Spinal cord (tissue), 10 donors: ENCODE data around the gene MKX. TPM values are rescaled to one million over a fixed set of nuclear protein-coding genes. Genes with fewer than 3 reads are reported as not detected.

Source experiments
- DNase-seq, 6 donors: peaks; one replicate each; pipeline versions ENCODE4 v3.0.0 to v3.0.0-alpha.2; 2013 to 2015; ENCODE audit warnings: low spot score in 6 of 6, low read depth in 4 of 6
- H3K27ac ChIP-seq: one replicate; pipeline ENCODE4 v1.5.1; 2013; ENCODE audit warnings: low read depth, low read length, control low read depth
- H3K27me3 ChIP-seq: one replicate; pipeline ENCODE4 v1.6.1; 2013; ENCODE audit warnings: low read length; ENCODE audit not compliant: control insufficient read depth, insufficient read depth
- H3K36me3 ChIP-seq: one replicate; pipeline ENCODE4 v1.6.1; 2013; ENCODE audit warnings: low read length; ENCODE audit not compliant: control insufficient read depth, insufficient read depth
- H3K4me1 ChIP-seq: one replicate; pipeline ENCODE4 v1.6.1; 2013; ENCODE audit warnings: low read length; ENCODE audit not compliant: control insufficient read depth, insufficient read depth
- H3K4me3 ChIP-seq: one replicate; pipeline ENCODE4 v1.5.1; 2013; ENCODE audit warnings: low read depth, low read length, control low read depth
- H3K9me3 ChIP-seq: one replicate; pipeline ENCODE4 v1.6.1; 2013; ENCODE audit warnings: low read length; ENCODE audit not compliant: control insufficient read depth, insufficient read depth
- WGBS: methylation state at CpG from one replicate; pipeline ENCODE4 v1.1.5; 2013; ENCODE audit warnings: missing lambda C conversion rate; ENCODE audit not compliant: insufficient coverage; 5-methylcytosine and 5-hydroxymethylcytosine counted together
- long read RNA-seq, 4 donors: transcript quantifications; one replicate each; lab custom pipeline, GENCODE V29; 2026
- polyA plus RNA-seq, 2 donors: library from polyadenylated mRNA; unstranded; fragments of 120-200 nt; gene quantifications; one replicate each; pipeline ENCODE4 v1.2.1, GENCODE V29; 2013; ENCODE audit not compliant: insufficient read length in 2 of 2
- total RNA-seq, 2 donors: library from RNA; depleted of rRNA in 1 of 2; stranded (reverse); fragments of 120-200 nt in 1 of 2; fragments of >200 nt in 1 of 2; gene quantifications; one replicate each; pipeline versions ENCODE4 v1.2.3 to v1.2.4, GENCODE V29; 2013 to 2014
- donor health status: healthy.

MKX gene
- total RNA-seq (1 to 10 TPM; 2.9 to 6.6 TPM), polyA plus RNA-seq (1 to 10 TPM; 2.3 to 3.1 TPM)
- long read RNA-seq, donor 1: 0 reads
- long read RNA-seq, donor 2: 0 reads
- long read RNA-seq, donor 3: 0 reads
- long read RNA-seq, donor 4: 0 reads

- peak in 2 of 6 donors; percentile 84 to 86 for DNase-seq
- H3K4me1 ChIP-seq: peaks cover 57% of the 10 kb centered on the region
- H3K27ac ChIP-seq: no peak within 1 kb of the TSS
Measured at GRCh38 chr10:27745732-27746396, at the start of gene MKX. Gene MKX, minus strand, starts transcription at chr10:27745819. Its CDS starts 2,404 bp downstream, at chr10:27743415.

GRCh38 chr10:27794157-27794556, 48.5 kb upstream of the MKX start:
- no CpG with 5 or more reads among the region's 1 CpG for WGBS
- no peaks in the 10 kb centered on the region for H3K4me1 ChIP-seq
- DNase-seq: no peak

More at GRCh38 chr10:27745732-27746396, at the start of gene MKX:
- H3K36me3 ChIP-seq: peaks cover 6% of the 10 kb centered on the region
- peak within 1 kb of the TSS; percentile 51 for H3K4me3 ChIP-seq
- under 1% methylated on average over 69 of the region's 69 CpGs for WGBS
- H3K27me3 ChIP-seq: peaks cover 74% of the 10 kb centered on the region
- no peaks in the 10 kb centered on the region for H3K9me3 ChIP-seq

GRCh38 chr10:27792216-27792615, 46.6 kb upstream of the MKX start:
- H3K27me3 ChIP-seq: no peaks in the 10 kb centered on the region
- no peaks in the 10 kb centered on the region for H3K9me3 ChIP-seq
- no peak overlapping the region for H3K27ac ChIP-seq
- no peaks in the 10 kb centered on the region for H3K4me1 ChIP-seq
- no peak for DNase-seq
- WGBS: 89% methylated on average over 2 of the region's 2 CpGs
- no peaks in the 10 kb centered on the region for H3K36me3 ChIP-seq
- no peak overlapping the region for H3K4me3 ChIP-seq

More at GRCh38 chr10:27794157-27794556, 48.5 kb upstream of the MKX start:
- Histone ChIP-seq H3K27me3 (no peaks in the 10 kb centered on the region), H3K27ac (no peak overlapping the region), H3K4me3 (no peak overlapping the region), H3K9me3 (no peaks in the 10 kb centered on the region), H3K36me3 (no peaks in the 10 kb centered on the region)

GRCh38 chr10:27784272-27784671, 38.7 kb upstream of the MKX start:
- Histone ChIP-seq H3K4me1 (no peaks in the 10 kb centered on the region), H3K4me3 (no peak overlapping the region), H3K36me3 (no peaks in the 10 kb centered on the region), H3K27me3 (no peaks in the 10 kb centered on the region), H3K9me3 (no peaks in the 10 kb centered on the region), H3K27ac (no peak overlapping the region)
- no CpG with 5 or more reads among the region's 2 CpGs for WGBS
- no peak for DNase-seq

- Histone ChIP-seq H3K4me3 (no peak overlapping the region), H3K27ac (no peak overlapping the region), H3K4me1 (no peaks in the 10 kb centered on the region), H3K27me3 (no peaks in the 10 kb centered on the region), H3K36me3 (no peaks in the 10 kb centered on the region), H3K9me3 (no peaks in the 10 kb centered on the region)
- no CpG with 5 or more reads among the region's 1 CpG for WGBS
- DNase-seq: no peak
Measured at GRCh38 chr10:27783660-27784059, 38.0 kb upstream of the MKX start.

GRCh38 chr10:27779462-27780015, 33.9 kb upstream of the MKX start:
- no peak overlapping the region for H3K4me3 ChIP-seq
- DNase-seq: no peak
- peaks cover 3% of the 10 kb centered on the region for H3K27me3 ChIP-seq
- no peaks in the 10 kb centered on the region for H3K4me1 ChIP-seq
- no peaks in the 10 kb centered on the region for H3K9me3 ChIP-seq
- no peak overlapping the region for H3K27ac ChIP-seq
- H3K36me3 ChIP-seq: no peaks in the 10 kb centered on the region
- 79% methylated on average over 9 of the region's 9 CpGs for WGBS

- WGBS: 63% methylated on average over 1 of the region's 2 CpGs
Measured at GRCh38 chr10:27774831-27775230, 29.2 kb upstream of the MKX start.

GRCh38 chr10:27771231-27771630, 25.6 kb upstream of the MKX start:
- H3K9me3 ChIP-seq: no peaks in the 10 kb centered on the region
- no peaks in the 10 kb centered on the region for H3K36me3 ChIP-seq
- no peak overlapping the region for H3K27ac ChIP-seq
- no peaks in the 10 kb centered on the region for H3K4me1 ChIP-seq
- peaks cover 3% of the 10 kb centered on the region for H3K27me3 ChIP-seq
- no CpG with 5 or more reads among the region's 4 CpGs for WGBS
- no peak overlapping the region for H3K4me3 ChIP-seq
- DNase-seq: no peak

More at GRCh38 chr10:27774831-27775230, 29.2 kb upstream of the MKX start:
- Histone ChIP-seq H3K9me3 (no peaks in the 10 kb centered on the region), H3K4me1 (no peaks in the 10 kb centered on the region), H3K4me3 (no peak overlapping the region), H3K27me3 (peaks cover 3% of the 10 kb centered on the region), H3K36me3 (no peaks in the 10 kb centered on the region), H3K27ac (no peak overlapping the region)
- DNase-seq: no peak

- no peaks in the 10 kb centered on the region for H3K27me3 ChIP-seq
- WGBS: 84% methylated on average over 2 of the region's 2 CpGs
- H3K4me1 ChIP-seq: no peaks in the 10 kb centered on the region
- no peak overlapping the region for H3K4me3 ChIP-seq
- H3K36me3 ChIP-seq: no peaks in the 10 kb centered on the region
- no peak overlapping the region for H3K27ac ChIP-seq
- H3K9me3 ChIP-seq: no peaks in the 10 kb centered on the region
- DNase-seq: no peak
Measured at GRCh38 chr10:27770181-27770580, 24.6 kb upstream of the MKX start.

- Histone ChIP-seq H3K4me3 (no peak overlapping the region), H3K27me3 (no peaks in the 10 kb centered on the region), H3K27ac (no peak overlapping the region), H3K9me3 (no peaks in the 10 kb centered on the region), H3K4me1 (no peaks in the 10 kb centered on the region), H3K36me3 (no peaks in the 10 kb centered on the region)
- no peak for DNase-seq
- 100% methylated on average over 1 of the region's 5 CpGs for WGBS
Measured at GRCh38 chr10:27760867-27761266, 15.2 kb upstream of the MKX start.
